H4 (cell line): ENCODE results near the gene NOL11. TPM values are rescaled to one million over a fixed set of nuclear protein-coding genes. Genes with fewer than 3 reads are reported as not detected.
A peak's percentile ranks its signal among the peaks of the same experiment; 100 is the strongest.
"Not testable (repeated sequence)": the region's sequence is repeated elsewhere in the genome, so short reads cannot be mapped to it uniquely, and the experiment has no call there.

ENCODE experiments used
- DNase-seq: peaks from one replicate; pipeline ENCODE4 v3.0.0-alpha.2; 2015; ENCODE audit warnings: low spot score
- total RNA-seq: library from RNA; depleted of rRNA; stranded (reverse); fragments of >200 nt; shearing (Covaris generic); gene quantifications from 2 replicates; pipeline ENCODE4 v1.2.3, GENCODE V29; 2014; rRNA removed

Gene NOL11
- total RNA-seq, 1 experiment from 2014 or later, result 97.9 TPM

DNA sequence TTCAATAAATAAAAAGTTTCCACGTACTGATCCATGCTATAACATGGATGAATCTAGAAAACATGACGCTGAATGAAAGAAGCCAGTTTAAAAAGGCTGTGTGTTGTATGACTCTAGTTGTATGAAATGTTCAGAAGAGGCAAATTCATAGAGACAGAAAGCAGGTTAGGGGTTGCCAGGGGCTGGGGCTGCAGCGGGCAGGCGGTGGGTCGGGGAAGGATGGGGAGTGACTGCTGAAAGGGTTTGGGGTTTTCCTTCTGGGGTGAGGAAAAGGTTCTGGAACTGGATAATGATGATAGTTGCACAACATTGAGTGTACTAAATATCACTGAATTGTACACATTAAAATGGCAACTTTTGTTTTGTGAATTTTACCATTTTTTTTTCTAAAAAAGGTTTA lies 36.3 kb downstream of the NOL11 start:
- no peak for DNase-seq

DNA sequence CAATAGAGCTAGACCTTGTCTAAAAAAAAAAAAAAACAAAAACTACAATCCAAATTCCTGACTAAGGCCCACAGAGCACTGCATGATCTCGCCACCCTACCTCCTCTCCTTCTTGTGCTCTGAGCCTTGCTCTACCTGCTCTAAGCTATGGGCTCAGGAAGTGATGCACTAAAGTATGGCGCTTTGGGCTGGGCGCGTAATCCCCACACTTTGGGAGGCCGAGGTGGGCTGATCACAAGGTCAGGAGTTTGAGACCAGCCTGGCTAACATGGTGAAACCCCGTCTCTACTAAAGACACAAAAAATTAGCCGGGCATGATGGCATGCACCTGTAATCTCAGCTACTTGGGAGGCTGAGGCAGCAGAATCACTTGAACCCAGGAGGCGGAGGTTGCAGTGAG lies 37.0 kb downstream of the NOL11 start:
- DNase-seq, result not testable (repeated sequence)

DNA sequence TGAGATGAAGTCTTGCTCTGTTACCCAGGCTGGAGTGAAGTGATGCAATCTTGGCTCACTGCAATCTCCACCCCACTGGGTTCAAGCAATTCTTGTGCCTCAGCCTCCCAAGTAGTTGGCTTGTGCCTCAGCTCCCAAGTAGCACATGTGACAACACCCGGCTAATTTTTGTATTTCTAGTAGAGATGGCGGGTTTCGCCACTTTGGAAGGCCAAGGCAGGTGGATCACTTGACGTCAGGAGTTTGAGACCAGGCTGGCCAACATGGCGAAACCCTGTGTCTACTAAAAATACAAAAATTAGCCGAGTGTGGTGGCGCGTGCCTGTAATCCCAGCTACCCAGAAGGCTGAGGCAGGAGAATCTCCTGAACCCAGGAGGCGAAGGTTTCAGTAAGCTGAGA lies 39.0 kb downstream of the NOL11 start:
- DNase-seq, result not testable (repeated sequence)

DNA sequence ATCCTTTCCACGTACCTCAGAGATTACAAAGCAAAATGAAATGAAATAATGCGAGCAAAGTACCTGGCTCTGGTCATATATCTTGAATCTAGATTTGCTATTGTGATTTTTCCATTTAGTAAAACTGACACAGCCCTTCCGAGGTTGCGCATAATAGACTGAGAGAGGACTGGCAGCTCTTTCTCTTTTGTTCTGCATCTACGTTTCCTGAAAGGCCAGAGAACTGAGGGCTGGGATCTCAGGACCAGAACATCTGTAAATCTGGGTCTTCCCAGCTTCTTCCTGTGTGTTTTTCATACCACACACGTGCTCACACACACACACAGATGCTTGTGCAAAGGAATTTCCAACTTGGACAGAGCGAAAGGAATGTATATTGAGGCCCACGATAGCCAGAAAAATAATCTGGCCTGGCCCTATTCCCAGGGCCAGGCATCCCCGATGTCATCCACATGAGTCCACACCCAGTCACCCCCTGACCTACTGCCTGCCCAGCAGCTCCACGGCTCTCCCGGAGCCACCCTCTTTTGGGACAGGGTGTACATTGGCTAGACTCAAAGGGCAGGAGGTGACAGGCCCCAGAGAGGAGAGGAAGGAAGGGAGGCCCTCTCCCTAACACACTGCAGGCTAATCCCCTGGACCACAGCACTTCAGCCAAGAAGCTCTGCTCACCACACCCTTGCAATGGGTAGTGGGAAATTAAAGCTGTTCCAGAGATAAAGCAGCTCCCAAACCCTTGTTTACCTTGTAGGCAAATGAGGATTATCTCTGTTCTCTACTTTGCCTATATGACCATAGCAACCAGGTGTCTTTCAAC lies 41.8 kb downstream of the NOL11 start:
- no peak for DNase-seq

DNA sequence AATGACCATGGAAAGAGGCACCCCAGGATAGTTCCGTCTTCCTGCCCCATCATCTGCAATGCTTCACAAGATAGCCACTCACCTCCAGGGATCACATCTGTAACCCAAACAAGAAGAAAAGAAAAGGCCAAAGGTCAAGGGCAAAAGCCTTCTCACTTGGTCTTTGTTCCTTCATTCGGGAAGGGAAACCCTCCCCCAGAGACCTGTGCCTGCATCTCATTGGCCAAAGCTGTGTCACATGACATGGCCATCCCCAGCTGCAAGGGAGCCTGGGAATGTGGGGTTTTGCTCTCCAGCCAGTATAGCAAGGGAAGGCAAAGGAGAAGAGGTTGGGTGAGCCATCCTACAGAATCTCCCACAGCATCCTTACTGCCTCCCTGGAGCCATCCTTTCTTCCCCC lies 47.9 kb downstream of the NOL11 start:
- no peak for DNase-seq

DNA sequence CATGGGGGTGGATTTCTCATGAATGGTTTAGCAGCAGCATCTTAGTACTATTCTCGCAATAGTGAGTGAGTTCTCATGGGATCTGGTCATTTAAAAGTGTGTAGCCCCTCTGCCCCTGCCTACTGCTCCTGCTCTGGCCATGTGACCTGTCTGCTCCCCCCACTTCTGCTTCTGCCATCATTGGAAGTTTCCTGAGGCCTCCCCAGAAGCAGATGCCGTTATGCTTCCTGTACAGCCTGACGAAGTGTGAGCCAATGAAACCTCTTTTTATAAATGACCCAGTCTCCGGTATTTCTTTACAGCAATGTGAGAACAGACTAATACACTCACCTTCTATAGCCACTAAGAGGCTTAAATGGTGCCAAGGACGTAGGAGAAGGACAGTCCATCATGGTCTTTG lies 51.5 kb downstream of the NOL11 start:
- no peak for DNase-seq

DNA sequence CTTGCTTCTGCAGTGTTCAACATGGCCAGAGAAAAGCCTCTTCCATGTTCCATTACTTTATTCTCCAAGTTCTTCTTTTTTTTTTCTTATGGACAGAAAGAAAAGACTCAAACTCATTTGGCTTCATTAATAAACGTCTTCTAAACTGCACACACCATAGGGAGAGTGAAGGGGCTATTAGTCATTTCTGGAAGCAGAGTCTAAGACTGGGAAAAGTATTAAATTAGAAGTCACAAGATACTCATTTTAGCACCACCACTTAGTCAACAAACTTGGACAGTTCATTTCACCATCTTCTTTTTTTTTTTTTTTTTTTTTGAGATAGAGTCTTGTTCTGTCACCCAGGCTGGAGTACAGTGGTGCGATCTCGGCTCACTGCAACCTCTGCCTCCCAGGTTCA lies 52.8 kb downstream of the NOL11 start:
- DNase-seq, result no peak

DNA sequence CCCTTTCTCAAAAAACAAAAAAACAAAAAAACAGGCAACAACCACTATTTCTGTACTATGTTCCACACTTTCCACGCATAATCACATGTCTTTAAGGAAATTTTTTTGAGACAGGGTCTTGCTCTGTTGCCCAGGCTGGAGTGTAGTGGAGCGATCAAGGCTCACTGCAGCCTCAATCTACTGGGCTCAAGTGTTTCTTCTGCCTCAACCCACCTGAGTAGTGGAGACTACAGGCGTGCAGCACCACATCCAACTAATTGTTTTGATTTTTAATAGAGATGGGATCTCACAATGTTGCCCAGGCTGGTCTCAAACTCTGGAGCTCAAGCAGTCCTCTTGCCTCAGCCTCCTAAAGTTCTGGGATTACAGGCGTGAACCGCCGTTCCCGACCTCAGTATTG lies 54.9 kb downstream of the NOL11 start:
- no peak for DNase-seq

DNA sequence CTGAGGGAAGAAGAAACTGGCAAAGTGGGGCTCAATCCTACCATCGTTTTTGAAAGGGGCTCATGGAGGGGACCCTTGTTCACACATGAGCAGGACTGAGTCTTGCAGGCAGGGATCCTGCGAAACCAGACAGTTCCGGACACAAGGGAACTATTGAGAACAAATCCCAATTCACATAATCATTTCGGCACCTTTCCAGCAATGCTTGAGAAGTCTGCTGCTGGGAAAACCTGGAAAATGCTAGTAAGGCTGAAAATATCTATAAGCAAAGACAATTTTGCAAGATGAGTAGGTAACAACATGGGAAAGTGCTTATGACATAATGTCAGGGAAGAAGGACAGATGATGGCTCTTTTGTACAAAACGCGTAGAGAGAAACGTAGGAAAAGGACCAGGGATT lies 55.5 kb downstream of the NOL11 start:
- no peak for DNase-seq

DNA sequence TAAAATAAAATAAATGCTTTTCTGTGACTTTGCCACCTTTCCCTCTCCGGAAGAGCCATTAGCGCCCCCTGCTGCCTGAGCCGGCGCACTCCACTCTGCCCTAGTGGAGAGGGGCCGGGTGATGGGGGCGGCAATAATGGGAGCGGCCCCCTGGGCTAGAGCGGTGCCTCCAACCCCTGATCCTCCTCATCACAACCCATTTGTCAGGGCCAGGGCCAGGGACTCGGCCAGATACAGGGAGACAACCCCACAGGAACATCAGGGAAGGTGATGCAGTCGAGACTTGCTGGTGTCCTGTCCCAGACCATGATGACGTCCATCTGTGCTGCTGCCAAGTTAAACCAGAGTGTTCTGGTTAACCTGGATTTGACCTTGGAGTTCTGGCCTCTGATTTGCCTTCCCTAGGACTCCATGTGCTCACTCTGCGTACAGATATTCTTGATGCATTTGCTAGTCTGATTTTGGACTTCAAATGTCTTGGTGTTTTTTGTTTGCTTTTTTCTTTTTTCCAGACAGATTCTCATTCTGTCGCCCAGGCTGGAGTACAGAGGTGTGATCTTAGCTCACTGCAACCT lies 61.4 kb downstream of the NOL11 start:
- DNase-seq, result peak; percentile 58

DNA sequence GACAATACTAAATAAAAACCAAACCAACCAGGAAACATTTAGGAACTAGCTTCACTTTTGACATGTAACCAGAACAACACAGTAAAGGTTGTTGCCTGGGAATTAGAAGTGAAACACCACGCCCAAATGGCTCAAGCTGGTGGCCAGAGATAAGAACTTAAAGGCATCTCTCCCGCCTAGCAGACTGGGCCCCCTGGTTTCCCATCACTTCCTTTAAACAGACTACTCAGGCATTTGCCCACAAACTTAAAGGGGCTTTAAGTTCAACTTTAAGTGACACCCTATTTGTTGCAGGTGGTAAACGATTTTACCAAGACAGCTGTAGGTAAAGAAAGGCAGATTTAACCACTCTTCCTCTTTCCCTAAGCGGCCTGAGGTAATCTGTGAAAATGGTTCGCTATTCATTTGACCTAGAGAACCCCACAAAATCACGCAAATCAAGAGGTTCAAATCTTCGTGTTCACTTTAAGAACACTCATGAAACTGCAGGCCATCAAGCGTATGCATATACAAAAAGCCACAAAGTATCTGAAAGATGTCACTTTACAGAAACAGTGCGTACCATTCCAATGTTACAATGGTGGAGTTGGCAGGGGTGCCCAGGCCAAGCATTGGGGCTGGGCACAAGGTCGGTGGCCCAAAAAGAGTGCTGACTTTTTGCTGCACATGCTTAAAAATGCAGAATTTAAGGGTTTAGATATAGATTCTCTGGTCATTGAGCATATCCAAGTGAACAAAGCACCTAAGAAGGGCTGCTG lies 66.8 kb downstream of the NOL11 start:
- no peak for DNase-seq

DNA sequence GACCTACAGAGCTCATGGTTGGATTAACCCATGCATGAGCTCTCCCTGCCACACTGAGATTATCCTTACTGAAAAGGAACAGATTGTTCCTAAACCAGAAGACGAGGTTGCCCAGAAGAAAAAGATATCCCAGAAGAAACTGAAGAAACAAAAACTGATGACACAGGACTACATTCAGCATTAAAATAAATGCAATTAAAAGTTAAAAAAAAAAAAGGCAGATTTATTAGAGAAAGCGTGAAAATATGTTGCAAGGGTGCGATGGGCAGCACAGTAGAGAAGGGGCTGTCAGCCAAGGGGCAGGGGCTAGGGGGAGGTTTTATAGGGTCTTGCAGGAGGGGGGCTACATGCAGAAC lies 67.4 kb downstream of the NOL11 start:
- no peak for DNase-seq

DNA sequence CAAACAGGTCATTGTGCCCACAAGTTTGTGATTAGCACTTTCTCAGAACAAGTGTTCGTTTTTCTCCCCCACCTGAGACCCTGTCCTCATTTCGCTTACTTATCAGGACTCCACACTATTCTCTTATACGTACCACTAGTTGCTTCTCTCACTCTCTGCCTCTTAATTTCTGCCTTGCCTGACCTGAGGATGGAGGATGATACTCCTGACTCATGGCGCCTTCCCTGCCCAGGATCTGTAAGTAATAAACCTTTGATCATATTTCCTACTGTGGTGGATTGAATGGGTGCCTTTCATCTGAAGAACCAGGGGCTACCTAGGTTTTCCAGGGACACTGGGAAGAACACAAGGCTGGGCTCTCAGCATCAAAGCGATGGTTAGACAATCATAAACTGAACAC lies 67.8 kb downstream of the NOL11 start:
- no peak for DNase-seq

Other genes with a start within 250 kb of the NOL11 start
- gene BPTF, start 107.6 kb downstream of the NOL11 start, total RNA-seq, result 14.1 and 23.4 TPM in 2 replicates